GM13977 (cell line): Measurements from ENCODE around the gene RAB38.

ENCODE experiments used
- DNase-seq: peaks from one replicate; pipeline ENCODE4 v3.0.0; 2012; ENCODE audit warnings: low spot score
- in situ Hi-C: fragments of 300-500 bp; cut with MboI; formaldehyde crosslinking; loops from one replicate; pipeline ENCODE4 v1.12.0; 2022; ENCODE audit warnings: low sequenced_read_pairs, low pct_unique_long_range_greater_than_20kb, mixed read lengths, inconsistent platforms; ENCODE audit not compliant: unreplicated experiment
- TF ChIP-seq, protein P1 (sequence below): IDR thresholded peaks from 2 replicates; pipeline ENCODE4 v1.5.1; 2012; ENCODE audit warnings: mild to moderate bottlenecking, control low read depth; ENCODE audit not compliant: insufficient read depth; ENCODE audit errors: extremely low read depth, missing control alignments

Gene RAB38

GRCh38 chr11:88175569-88176075 is 379 bp upstream of the RAB38 start:
- no peak for DNase-seq
- in situ Hi-C loops, result no loop called here
- TF ChIP-seq, protein P1, sequence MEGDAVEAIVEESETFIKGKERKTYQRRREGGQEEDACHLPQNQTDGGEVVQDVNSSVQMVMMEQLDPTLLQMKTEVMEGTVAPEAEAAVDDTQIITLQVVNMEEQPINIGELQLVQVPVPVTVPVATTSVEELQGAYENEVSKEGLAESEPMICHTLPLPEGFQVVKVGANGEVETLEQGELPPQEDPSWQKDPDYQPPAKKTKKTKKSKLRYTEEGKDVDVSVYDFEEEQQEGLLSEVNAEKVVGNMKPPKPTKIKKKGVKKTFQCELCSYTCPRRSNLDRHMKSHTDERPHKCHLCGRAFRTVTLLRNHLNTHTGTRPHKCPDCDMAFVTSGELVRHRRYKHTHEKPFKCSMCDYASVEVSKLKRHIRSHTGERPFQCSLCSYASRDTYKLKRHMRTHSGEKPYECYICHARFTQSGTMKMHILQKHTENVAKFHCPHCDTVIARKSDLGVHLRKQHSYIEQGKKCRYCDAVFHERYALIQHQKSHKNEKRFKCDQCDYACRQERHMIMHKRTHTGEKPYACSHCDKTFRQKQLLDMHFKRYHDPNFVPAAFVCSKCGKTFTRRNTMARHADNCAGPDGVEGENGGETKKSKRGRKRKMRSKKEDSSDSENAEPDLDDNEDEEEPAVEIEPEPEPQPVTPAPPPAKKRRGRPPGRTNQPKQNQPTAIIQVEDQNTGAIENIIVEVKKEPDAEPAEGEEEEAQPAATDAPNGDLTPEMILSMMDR, result no peak

GRCh38 chr11:88173956-88174355 is 1.3 kb downstream of the RAB38 start:
- TF ChIP-seq, protein P1, result no peak
- in situ Hi-C loops, result no loop called here
- DNase-seq, result no peak

DNA sequence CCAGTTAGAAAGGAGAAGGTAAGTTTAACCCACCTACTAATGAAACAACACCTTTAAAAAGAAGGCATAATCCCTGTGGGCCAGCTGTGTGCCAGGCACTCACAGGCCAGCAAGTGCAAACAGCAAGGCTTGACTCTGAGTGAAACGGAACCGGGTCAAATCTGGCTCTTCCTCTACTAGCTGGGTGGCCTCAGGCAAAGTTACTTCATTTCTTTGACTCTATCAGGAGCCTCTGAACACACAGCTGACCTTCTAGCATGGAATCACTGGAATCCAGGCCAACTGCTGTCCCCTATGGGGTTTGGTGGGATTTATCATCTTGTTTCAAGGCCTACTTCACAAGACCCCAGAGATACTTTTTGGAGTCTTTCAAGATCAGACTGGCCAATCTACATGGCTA is 3.3 kb downstream of the RAB38 start:
- in situ Hi-C loops, result no loop called here
- TF ChIP-seq, protein P1, result no peak
- no peak for DNase-seq

GRCh38 chr11:88170673-88171072 is 4.6 kb downstream of the RAB38 start:
- TF ChIP-seq, protein P1, result no peak
- no peak for DNase-seq
- in situ Hi-C loops, result no loop called here

- TF ChIP-seq, protein P1, result no peak
- in situ Hi-C loops, result no loop called here
- DNase-seq, result no peak
Observed at GRCh38 chr11:88169881-88170280, 5.4 kb downstream of the RAB38 start.

GRCh38 chr11:88169471-88169870 is 5.8 kb downstream of the RAB38 start:
- TF ChIP-seq, protein P1, result no peak
- in situ Hi-C loops, result no loop called here
- DNase-seq, result no peak

DNA sequence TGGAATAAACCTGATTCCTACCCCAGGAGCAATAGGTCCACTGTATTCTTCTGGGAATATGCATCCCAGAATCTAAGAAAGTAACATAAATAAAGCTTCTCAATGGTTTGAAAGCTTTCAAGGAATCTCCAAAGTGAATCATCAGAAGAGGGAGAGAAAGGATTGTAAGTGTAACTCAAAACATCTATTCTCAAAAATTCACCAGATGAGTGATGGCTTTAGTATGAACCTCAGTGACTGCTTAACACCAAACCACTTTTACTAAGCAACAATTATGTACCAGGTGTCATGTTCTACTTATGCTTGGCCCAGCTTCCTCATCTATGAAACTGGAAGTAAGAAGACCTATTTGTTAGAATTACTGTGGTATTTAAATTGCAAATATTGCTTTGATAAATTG is 7.4 kb downstream of the RAB38 start:
- no peak for DNase-seq
- TF ChIP-seq, protein P1, result no peak
- in situ Hi-C loops, result no loop called here
